HepG2 (cell line): ENCODE measurements around the gene RAP2A. TPM values are rescaled to one million over a fixed set of nuclear protein-coding genes. Genes with fewer than 3 reads are reported as not detected.

Experiments used
- FOXK2 ChIP-seq: fragments of 450-650 bp; IDR thresholded peaks from 2 replicates; pipeline ENCODE4 v1.6.1; 2016
- HMG20A ChIP-seq: IDR thresholded peaks from 2 replicates; pipeline ENCODE4 v1.6.1; 2016; ENCODE audit warnings: borderline replicate concordance
- HNRNPLL ChIP-seq: fragments of 200-400 bp; formaldehyde crosslinking; IDR thresholded peaks from 2 replicates; pipeline ENCODE4 v1.6.1; 2017; ENCODE audit warnings: mild to moderate bottlenecking, low read depth, low read length; ENCODE audit not compliant: poor library complexity, severe bottlenecking
- IKZF4 ChIP-seq: sonication (generic); formaldehyde crosslinking; IDR thresholded peaks from 2 replicates; pipeline ENCODE4 v1.5.1; 2020; ENCODE audit warnings: borderline replicate concordance, mild to moderate bottlenecking, low read depth, missing genetic modification reagents; ENCODE audit errors: not compliant biosample characterization
- KAT2B ChIP-seq: fragments of 150-350 bp; IDR thresholded peaks from 2 replicates; pipeline ENCODE4 v1.6.1; 2014; ENCODE audit warnings: low read depth, low read length, borderline replicate concordance
- KLF16 ChIP-seq, 2 experiments: sonication (generic) in 1 of 2; formaldehyde crosslinking in 1 of 2; IDR thresholded peaks; 2 replicates each; pipeline versions ENCODE4 v1.6.1 to v1.8.0; 2016 to 2023; ENCODE audit warnings: missing genetic modification reagents in 2 of 2, missing compliant biosample characterization in 1 of 2
- MAFG ChIP-seq: sonication (generic); formaldehyde crosslinking; IDR thresholded peaks from 2 replicates; pipeline ENCODE4 v1.5.1; 2020; ENCODE audit warnings: mild to moderate bottlenecking, missing genetic modification reagents
- TAF1 ChIP-seq: sonication (generic); formaldehyde crosslinking; IDR thresholded peaks from 2 replicates; pipeline ENCODE4 v1.4.0; 2020; ENCODE audit warnings: missing genetic modification reagents
- THAP11 ChIP-seq: IDR thresholded peaks from 2 replicates; pipeline ENCODE4 v1.6.1; 2016; ENCODE audit warnings: missing biosample characterization, missing genetic modification reagents
- ZBTB1 ChIP-seq: sonication (generic); formaldehyde crosslinking; IDR thresholded peaks from 2 replicates; pipeline ENCODE4 v1.4.0; 2020; ENCODE audit warnings: missing genetic modification reagents, borderline replicate concordance
- ZNF20 ChIP-seq: sonication (generic); formaldehyde crosslinking; IDR thresholded peaks from 2 replicates; pipeline ENCODE4 v1.4.0; 2020; ENCODE audit warnings: mild to moderate bottlenecking, moderate library complexity, missing genetic modification reagents
- ZNF343 ChIP-seq: sonication (generic); formaldehyde crosslinking; IDR thresholded peaks from 2 replicates; pipeline ENCODE4 v1.4.0; 2020; ENCODE audit warnings: mild to moderate bottlenecking, missing genetic modification reagents
- ZNF446 ChIP-seq: sonication (generic); formaldehyde crosslinking; IDR thresholded peaks from 2 replicates; pipeline ENCODE4 v1.5.0; 2020; ENCODE audit warnings: mild to moderate bottlenecking, missing genetic modification reagents
- ZNF501 ChIP-seq: sonication (generic); formaldehyde crosslinking; IDR thresholded peaks from 2 replicates; pipeline ENCODE4 v1.5.1; 2020; ENCODE audit warnings: mild to moderate bottlenecking, moderate library complexity, missing genetic modification reagents
- ZSCAN29 ChIP-seq: sonication (generic); formaldehyde crosslinking; conservative IDR thresholded peaks from 2 replicates; pipeline ENCODE4 v1.4.0; 2020; ENCODE audit warnings: mild to moderate bottlenecking, missing genetic modification reagents
- polyA plus RNA-seq, 8 experiments: library from polyadenylated mRNA; depleted of rRNA in 3 of 8; stranded (reverse) in 7 of 8; unstranded in 1 of 8; fragments of >200 nt; fragmentation: Illumina TruSeq in 4 of 8; extraction: Trizol in 4 of 8; gene quantifications; 2 replicates each; pipeline versions ENCODE4 v1.2.1 to v1.2.3, GENCODE V29; 2011 to 2016; ENCODE audit warnings: low read depth in 4 of 8, missing spikeins in 1 of 8, mixed read lengths in 1 of 8; ENCODE audit not compliant: insufficient read depth in 1 of 8
- total RNA-seq, 5 experiments: library from RNA; depleted of rRNA; stranded (reverse); fragments of >200 nt; fragmentation: Illumina TruSeq; extraction: Trizol; gene quantifications; 2 replicates each; pipeline ENCODE4 v1.2.3, GENCODE V29; 2016; ENCODE audit warnings: low read depth in 1 of 5
- TF ChIP-seq, protein P1 (sequence below): sonication (generic); formaldehyde crosslinking; IDR thresholded peaks from 2 replicates; pipeline ENCODE4 v1.4.0; 2020; ENCODE audit warnings: missing genetic modification reagents
- TF ChIP-seq, protein P2 (sequence below): IDR thresholded peaks from 2 replicates; pipeline ENCODE4 v1.4.0; 2020; ENCODE audit warnings: mild to moderate bottlenecking, missing genetic modification reagents
- TF ChIP-seq, protein P3 (sequence below): sonication (generic); formaldehyde crosslinking; IDR thresholded peaks from 2 replicates; pipeline ENCODE4 v1.4.0; 2020; ENCODE audit warnings: missing genetic modification reagents
- TF ChIP-seq, protein P4 (sequence below): sonication (generic); formaldehyde crosslinking; IDR thresholded peaks from 2 replicates; pipeline ENCODE4 v1.5.1; 2020; ENCODE audit warnings: mild to moderate bottlenecking, moderate library complexity, missing genetic modification reagents

RAP2A gene
- total and polyA plus RNA-seq, 2 of the 13 experiments (the other 11 are each of a cell fraction or from before 2014, with no cell fraction given): 9.9 to 23.1 TPM

DNA sequence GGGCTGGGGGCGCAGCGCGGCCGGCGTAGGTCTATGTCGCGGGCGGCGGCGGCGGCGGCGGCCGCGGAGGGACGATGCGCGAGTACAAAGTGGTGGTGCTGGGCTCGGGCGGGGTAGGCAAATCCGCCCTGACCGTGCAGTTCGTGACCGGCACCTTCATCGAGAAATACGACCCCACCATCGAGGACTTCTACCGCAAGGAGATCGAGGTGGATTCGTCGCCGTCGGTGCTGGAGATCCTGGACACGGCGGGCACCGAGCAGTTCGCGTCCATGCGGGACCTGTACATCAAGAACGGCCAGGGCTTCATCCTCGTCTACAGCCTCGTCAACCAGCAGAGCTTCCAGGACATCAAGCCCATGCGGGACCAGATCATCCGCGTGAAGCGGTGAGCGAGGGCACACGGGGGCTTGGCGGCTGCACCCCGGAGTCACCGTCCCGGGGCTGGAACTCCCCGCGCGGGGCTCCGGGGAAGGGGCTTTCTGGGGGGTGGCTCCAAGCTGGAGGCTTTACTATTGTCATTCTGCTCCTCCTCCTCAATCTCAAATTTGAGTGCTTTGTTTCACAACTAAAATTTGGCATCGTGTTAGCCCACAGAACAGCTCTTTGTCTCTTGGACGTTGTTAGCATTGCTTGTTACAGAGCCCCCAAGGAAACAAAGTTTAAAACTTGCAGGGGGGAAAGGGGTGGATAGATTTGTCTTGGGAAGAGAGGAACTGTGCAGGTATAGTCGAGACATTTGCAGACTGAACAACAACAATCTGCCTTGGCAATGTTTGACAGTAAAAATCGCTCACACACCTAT, 630 bp downstream of the RAP2A start (continued):
- TF ChIP-seq, protein P1, sequence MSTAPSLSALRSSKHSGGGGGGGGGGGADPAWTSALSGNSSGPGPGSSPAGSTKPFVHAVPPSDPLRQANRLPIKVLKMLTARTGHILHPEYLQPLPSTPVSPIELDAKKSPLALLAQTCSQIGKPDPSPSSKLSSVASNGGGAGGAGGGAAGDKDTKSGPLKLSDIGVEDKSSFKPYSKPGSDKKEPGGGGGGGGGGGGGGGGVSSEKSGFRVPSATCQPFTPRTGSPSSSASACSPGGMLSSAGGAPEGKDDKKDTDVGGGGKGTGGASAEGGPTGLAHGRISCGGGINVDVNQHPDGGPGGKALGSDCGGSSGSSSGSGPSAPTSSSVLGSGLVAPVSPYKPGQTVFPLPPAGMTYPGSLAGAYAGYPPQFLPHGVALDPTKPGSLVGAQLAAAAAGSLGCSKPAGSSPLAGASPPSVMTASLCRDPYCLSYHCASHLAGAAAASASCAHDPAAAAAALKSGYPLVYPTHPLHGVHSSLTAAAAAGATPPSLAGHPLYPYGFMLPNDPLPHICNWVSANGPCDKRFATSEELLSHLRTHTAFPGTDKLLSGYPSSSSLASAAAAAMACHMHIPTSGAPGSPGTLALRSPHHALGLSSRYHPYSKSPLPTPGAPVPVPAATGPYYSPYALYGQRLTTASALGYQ (CRISPR knock-in tag): no peak
- no peak for TF ChIP-seq ZNF20 (CRISPR knock-in tag)
- TF ChIP-seq IKZF4 (CRISPR knock-in tag): no peak
- no peak for TF ChIP-seq ZNF343 (CRISPR knock-in tag)
- TF ChIP-seq HMG20A (CRISPR knock-in tag): no peak
- TF ChIP-seq, protein P2, sequence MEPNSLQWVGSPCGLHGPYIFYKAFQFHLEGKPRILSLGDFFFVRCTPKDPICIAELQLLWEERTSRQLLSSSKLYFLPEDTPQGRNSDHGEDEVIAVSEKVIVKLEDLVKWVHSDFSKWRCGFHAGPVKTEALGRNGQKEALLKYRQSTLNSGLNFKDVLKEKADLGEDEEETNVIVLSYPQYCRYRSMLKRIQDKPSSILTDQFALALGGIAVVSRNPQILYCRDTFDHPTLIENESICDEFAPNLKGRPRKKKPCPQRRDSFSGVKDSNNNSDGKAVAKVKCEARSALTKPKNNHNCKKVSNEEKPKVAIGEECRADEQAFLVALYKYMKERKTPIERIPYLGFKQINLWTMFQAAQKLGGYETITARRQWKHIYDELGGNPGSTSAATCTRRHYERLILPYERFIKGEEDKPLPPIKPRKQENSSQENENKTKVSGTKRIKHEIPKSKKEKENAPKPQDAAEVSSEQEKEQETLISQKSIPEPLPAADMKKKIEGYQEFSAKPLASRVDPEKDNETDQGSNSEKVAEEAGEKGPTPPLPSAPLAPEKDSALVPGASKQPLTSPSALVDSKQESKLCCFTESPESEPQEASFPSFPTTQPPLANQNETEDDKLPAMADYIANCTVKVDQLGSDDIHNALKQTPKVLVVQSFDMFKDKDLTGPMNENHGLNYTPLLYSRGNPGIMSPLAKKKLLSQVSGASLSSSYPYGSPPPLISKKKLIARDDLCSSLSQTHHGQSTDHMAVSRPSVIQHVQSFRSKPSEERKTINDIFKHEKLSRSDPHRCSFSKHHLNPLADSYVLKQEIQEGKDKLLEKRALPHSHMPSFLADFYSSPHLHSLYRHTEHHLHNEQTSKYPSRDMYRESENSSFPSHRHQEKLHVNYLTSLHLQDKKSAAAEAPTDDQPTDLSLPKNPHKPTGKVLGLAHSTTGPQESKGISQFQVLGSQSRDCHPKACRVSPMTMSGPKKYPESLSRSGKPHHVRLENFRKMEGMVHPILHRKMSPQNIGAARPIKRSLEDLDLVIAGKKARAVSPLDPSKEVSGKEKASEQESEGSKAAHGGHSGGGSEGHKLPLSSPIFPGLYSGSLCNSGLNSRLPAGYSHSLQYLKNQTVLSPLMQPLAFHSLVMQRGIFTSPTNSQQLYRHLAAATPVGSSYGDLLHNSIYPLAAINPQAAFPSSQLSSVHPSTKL (CRISPR knock-in tag): no peak
- peak; percentile 49; the same call in 1 of the 2 replicates for TF ChIP-seq ZNF501 (CRISPR knock-in tag)
- TF ChIP-seq THAP11 (CRISPR knock-in tag): no peak
- TF ChIP-seq FOXK2: no peak
- TF ChIP-seq ZSCAN29 (CRISPR knock-in tag): 0 out of 2 replicates have a peak, but pooled peaks have one; percentile 53
- TF ChIP-seq, protein P3, sequence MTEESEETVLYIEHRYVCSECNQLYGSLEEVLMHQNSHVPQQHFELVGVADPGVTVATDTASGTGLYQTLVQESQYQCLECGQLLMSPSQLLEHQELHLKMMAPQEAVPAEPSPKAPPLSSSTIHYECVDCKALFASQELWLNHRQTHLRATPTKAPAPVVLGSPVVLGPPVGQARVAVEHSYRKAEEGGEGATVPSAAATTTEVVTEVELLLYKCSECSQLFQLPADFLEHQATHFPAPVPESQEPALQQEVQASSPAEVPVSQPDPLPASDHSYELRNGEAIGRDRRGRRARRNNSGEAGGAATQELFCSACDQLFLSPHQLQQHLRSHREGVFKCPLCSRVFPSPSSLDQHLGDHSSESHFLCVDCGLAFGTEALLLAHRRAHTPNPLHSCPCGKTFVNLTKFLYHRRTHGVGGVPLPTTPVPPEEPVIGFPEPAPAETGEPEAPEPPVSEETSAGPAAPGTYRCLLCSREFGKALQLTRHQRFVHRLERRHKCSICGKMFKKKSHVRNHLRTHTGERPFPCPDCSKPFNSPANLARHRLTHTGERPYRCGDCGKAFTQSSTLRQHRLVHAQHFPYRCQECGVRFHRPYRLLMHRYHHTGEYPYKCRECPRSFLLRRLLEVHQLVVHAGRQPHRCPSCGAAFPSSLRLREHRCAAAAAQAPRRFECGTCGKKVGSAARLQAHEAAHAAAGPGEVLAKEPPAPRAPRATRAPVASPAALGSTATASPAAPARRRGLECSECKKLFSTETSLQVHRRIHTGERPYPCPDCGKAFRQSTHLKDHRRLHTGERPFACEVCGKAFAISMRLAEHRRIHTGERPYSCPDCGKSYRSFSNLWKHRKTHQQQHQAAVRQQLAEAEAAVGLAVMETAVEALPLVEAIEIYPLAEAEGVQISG (CRISPR knock-in tag): no peak; the same call in 1 of the 2 replicates
- TF ChIP-seq HNRNPLL: peak; percentile 56
- TF ChIP-seq ZNF446: peak; percentile 57; the same call in 1 of the 2 replicates
- TF ChIP-seq, protein P4, sequence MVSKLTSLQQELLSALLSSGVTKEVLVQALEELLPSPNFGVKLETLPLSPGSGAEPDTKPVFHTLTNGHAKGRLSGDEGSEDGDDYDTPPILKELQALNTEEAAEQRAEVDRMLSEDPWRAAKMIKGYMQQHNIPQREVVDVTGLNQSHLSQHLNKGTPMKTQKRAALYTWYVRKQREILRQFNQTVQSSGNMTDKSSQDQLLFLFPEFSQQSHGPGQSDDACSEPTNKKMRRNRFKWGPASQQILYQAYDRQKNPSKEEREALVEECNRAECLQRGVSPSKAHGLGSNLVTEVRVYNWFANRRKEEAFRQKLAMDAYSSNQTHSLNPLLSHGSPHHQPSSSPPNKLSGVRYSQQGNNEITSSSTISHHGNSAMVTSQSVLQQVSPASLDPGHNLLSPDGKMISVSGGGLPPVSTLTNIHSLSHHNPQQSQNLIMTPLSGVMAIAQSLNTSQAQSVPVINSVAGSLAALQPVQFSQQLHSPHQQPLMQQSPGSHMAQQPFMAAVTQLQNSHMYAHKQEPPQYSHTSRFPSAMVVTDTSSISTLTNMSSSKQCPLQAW: peak; percentile 54; the same call in 1 of the 2 replicates
- no peak for TF ChIP-seq ZBTB1 (CRISPR knock-in tag)
- TF ChIP-seq KAT2B: no peak
- no peak for TF ChIP-seq KLF16 (CRISPR knock-in tag; IDR thresholded peaks at IDR 0.05)
- TF ChIP-seq TAF1 (CRISPR knock-in tag): no peak
- TF ChIP-seq MAFG: no peak
